ENCODE results near the gene KLRF2. TPM values are rescaled to one million over a fixed set of nuclear protein-coding genes. Genes with fewer than 3 reads are reported as not detected.

The KLRF2 gene
- polyA plus RNA-seq, 1 donor from 2014 or later = not detected

GRCh38 chr12:9906873-9907272 lies 25.6 kb downstream of the KLRF2 start:
- Histone ChIP-seq H3K4me2 (ENCODE audit: low read length) (no peak overlapping the region), H3K9ac (ENCODE audit: low read length) (no peak overlapping the region), H3K9me2 (ENCODE audit: insufficient read depth, low read length) (no peaks in the 10 kb centered on the region), H3K36me3 (ENCODE audit: insufficient read depth, low read length) (no peaks in the 10 kb centered on the region), H3K79me2 (replicated peaks; ENCODE audit: insufficient read depth, low read length) (peaks cover 5% of the 10 kb centered on the region), H2AFZ (ENCODE audit: low read depth, low read length) (no peak overlapping the region), H3K9me3 (ENCODE audit: low read length) (no peaks in the 10 kb centered on the region), H4K20me1 (ENCODE audit: insufficient read depth) (no peaks in the 10 kb centered on the region), H3K27me3 (ENCODE audit: insufficient read depth, low read depth, low read length) (no peaks in the 10 kb centered on the region), H3K27ac (ENCODE audit: low read length) (no peak overlapping the region), H3K4me3 (ENCODE audit: low read length) (no peak overlapping the region), H3F3A (ENCODE audit: insufficient read depth, low read length, poor library complexity, severe bottlenecking) (no peaks in the 10 kb centered on the region)
- no peak for TF ChIP-seq EZH2 (IDR thresholded peaks at IDR 0.05; ENCODE audit: borderline replicate concordance, insufficient read depth, low read length, poor library complexity, severe bottlenecking)
- no peak for TF ChIP-seq TAF1 (IDR thresholded peaks at IDR 0.05; ENCODE audit: low read depth)
- no peak for TF ChIP-seq RAD21 (conservative IDR thresholded peaks at IDR 0.05)
- TF ChIP-seq EP300 (conservative IDR thresholded peaks at IDR 0.05; ENCODE audit: poor library complexity, severe bottlenecking) = no peak
- no peak for TF ChIP-seq SMC3 (conservative IDR thresholded peaks at IDR 0.05; ENCODE audit: poor library complexity)
- no peak for TF ChIP-seq POLR2AphosphoS5 (IDR thresholded peaks at IDR 0.05)
- TF ChIP-seq, protein P1, sequence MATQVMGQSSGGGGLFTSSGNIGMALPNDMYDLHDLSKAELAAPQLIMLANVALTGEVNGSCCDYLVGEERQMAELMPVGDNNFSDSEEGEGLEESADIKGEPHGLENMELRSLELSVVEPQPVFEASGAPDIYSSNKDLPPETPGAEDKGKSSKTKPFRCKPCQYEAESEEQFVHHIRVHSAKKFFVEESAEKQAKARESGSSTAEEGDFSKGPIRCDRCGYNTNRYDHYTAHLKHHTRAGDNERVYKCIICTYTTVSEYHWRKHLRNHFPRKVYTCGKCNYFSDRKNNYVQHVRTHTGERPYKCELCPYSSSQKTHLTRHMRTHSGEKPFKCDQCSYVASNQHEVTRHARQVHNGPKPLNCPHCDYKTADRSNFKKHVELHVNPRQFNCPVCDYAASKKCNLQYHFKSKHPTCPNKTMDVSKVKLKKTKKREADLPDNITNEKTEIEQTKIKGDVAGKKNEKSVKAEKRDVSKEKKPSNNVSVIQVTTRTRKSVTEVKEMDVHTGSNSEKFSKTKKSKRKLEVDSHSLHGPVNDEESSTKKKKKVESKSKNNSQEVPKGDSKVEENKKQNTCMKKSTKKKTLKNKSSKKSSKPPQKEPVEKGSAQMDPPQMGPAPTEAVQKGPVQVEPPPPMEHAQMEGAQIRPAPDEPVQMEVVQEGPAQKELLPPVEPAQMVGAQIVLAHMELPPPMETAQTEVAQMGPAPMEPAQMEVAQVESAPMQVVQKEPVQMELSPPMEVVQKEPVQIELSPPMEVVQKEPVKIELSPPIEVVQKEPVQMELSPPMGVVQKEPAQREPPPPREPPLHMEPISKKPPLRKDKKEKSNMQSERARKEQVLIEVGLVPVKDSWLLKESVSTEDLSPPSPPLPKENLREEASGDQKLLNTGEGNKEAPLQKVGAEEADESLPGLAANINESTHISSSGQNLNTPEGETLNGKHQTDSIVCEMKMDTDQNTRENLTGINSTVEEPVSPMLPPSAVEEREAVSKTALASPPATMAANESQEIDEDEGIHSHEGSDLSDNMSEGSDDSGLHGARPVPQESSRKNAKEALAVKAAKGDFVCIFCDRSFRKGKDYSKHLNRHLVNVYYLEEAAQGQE (IDR thresholded peaks at IDR 0.05; ENCODE audit: borderline replicate concordance) = no peak
- no peak for TF ChIP-seq MXI1 (conservative IDR thresholded peaks at IDR 0.05; ENCODE audit: poor library complexity, severe bottlenecking)
- TF ChIP-seq CTCF (IDR thresholded peaks at IDR 0.05; ENCODE audit: poor library complexity, severe bottlenecking) = no peak

- Histone ChIP-seq H3K9me2 (ENCODE audit: insufficient read depth, low read length) (no peaks in the 10 kb centered on the region), H3K27ac (ENCODE audit: low read length) (no peak overlapping the region), H3K79me2 (replicated peaks; ENCODE audit: insufficient read depth, low read length) (peaks cover 5% of the 10 kb centered on the region), H3K36me3 (ENCODE audit: insufficient read depth, low read length) (no peaks in the 10 kb centered on the region), H3F3A (ENCODE audit: insufficient read depth, low read length, poor library complexity, severe bottlenecking) (no peaks in the 10 kb centered on the region), H3K9ac (ENCODE audit: low read length) (no peak overlapping the region), H3K4me2 (ENCODE audit: low read length) (no peak overlapping the region), H4K20me1 (ENCODE audit: insufficient read depth) (no peaks in the 10 kb centered on the region), H3K9me3 (ENCODE audit: low read length) (no peaks in the 10 kb centered on the region), H3K27me3 (ENCODE audit: insufficient read depth, low read depth, low read length) (no peaks in the 10 kb centered on the region), H2AFZ (ENCODE audit: low read depth, low read length) (no peak overlapping the region), H3K4me3 (ENCODE audit: low read length) (peak overlapping the region; percentile 63)
- TF ChIP-seq MXI1 (conservative IDR thresholded peaks at IDR 0.05; ENCODE audit: poor library complexity, severe bottlenecking) (no peak), RAD21 (conservative IDR thresholded peaks at IDR 0.05) (no peak), EP300 (conservative IDR thresholded peaks at IDR 0.05; ENCODE audit: poor library complexity, severe bottlenecking) (no peak), SMC3 (conservative IDR thresholded peaks at IDR 0.05; ENCODE audit: poor library complexity) (no peak), POLR2AphosphoS5 (IDR thresholded peaks at IDR 0.05) (no peak), CTCF (IDR thresholded peaks at IDR 0.05; ENCODE audit: poor library complexity, severe bottlenecking) (no peak), TAF1 (IDR thresholded peaks at IDR 0.05; ENCODE audit: low read depth) (no peak)
- TF ChIP-seq, protein P1 (IDR thresholded peaks at IDR 0.05; ENCODE audit: borderline replicate concordance) = no peak
These were observed 26.5 kb downstream of the KLRF2 start for GRCh38 chr12:9907769-9908168.
